ENCODE measurements around the gene MYOF.
"Not testable (repeated sequence)": the region's sequence is repeated elsewhere in the genome, so short reads cannot be mapped to it uniquely, and the experiment has no call there.

MYOF gene

GRCh38 chr10:93454736-93455135 lies 27.4 kb downstream of the MYOF start:
- DNase-seq: no peak

DNA sequence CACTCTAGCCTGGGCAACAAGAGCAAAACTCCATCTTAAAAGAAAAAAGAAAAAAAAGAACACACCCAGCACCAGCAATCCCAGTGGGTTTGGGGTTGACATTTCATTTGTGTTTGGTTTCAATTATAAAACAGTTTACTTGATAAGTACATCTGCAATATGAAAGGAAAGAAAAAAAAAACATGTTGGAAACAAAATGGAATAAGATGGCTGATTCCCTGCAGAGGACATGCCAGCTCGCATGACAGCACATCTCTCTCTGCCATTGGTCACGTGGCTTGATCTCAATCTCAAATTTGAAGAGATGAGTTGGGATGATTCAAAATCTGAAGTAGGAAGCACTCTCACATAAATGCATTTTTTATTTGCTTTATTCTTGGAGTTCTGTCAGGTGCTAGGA lies 28.0 kb downstream of the MYOF start:
- no peak for DNase-seq

GRCh38 chr10:93452143-93452542 lies 30.0 kb downstream of the MYOF start:
- DNase-seq: no peak

- no peak for DNase-seq
These were observed 30.7 kb downstream of the MYOF start for GRCh38 chr10:93451244-93451947.

DNA sequence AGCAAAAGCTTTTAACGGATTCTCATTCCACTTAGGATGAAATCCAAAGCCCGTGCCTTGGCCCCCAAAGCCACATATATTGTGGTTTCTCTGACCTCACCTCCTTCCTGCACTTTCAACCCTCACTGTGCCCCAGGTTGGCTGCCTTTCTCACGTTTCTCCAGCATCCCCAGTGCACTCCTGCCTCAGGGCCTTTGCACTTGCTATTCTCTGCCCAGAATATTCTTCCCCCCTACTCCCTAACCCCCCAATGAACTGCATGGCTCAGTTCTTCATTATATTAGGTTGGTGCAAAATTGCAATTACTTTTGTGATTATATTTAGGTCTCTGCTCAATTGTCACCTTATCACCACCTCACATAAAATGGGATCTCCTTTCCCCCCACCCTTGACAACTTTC lies 34.2 kb downstream of the MYOF start:
- DNase-seq: no peak

- DNase-seq: no peak
These were observed 35.1 kb downstream of the MYOF start for GRCh38 chr10:93447019-93447418.

DNA sequence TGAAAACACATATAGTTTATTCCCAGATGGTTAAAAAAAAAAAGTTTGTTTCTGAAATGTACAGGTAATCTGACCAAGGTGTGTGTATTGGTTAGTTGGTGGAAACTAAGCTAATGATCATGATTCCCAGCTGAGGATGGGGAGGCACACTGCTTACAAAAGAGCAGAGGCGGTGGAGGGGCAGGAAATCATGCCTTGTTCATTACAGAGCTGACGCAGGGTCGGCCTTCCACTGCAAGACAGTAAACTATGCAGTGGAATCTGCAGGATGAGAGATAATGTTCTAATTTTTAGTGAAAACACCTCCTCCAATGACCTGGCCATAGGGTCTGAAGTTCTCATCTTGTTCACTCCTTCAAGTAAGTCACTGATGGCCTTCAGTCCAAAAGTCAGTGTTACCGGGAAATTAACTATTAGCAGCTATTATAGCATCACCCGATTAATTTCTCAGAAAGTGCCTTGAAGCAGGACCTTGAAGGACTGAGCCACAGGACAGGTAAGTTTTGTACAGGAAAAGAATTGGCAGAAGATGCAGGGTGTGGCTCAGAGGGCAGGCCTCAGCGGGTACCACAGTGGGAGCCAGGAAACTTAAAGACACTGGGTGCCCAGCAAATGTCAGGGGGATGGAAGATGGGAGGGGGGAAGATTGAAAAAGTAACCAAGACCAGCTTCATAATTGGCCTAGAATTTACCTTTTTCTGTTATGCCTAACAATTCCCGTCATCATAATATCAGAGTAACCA lies 36.0 kb downstream of the MYOF start:
- DNase-seq: no peak

- no peak for DNase-seq
These were observed 36.8 kb downstream of the MYOF start for GRCh38 chr10:93445097-93445960.

DNA sequence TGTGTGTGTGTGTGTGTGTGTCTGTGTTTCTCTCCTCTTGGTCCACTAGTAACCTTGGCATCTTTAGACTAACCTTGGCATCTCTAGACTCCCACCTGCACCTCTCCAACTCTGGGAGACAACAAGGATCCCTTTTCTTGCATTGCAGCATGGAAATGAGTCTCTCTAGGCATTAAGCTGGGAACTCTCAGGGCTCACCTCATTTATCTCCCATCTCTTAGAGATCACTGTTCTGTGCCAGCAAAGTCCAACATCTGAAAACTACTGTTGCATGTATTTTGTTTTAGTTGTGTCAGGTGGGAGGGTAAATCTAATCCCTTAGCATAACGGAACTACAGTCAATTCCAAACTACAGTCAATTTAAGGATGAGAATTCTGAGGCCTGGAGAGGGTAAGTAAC lies 38.7 kb downstream of the MYOF start:
- no peak for DNase-seq

DNA sequence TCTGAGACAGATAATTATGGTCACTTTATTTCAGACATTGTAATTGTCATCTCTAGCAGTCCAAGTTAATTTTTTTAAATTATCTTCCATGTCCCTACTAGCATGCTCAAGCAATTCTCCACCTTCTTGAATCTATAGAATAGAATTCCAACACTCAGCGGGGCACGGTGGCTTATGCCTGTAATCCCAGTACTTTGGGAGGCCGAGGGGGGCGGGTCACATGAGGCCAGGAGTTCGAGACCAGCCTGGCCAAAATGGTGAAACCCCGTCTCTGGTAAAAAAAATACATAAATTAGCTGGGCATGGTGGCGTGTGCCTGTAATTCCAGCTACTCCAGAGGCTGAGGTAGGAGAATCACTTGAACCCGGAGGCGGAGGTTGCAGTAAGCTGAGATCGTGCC lies 39.4 kb downstream of the MYOF start:
- not testable (repeated sequence) for DNase-seq

DNA sequence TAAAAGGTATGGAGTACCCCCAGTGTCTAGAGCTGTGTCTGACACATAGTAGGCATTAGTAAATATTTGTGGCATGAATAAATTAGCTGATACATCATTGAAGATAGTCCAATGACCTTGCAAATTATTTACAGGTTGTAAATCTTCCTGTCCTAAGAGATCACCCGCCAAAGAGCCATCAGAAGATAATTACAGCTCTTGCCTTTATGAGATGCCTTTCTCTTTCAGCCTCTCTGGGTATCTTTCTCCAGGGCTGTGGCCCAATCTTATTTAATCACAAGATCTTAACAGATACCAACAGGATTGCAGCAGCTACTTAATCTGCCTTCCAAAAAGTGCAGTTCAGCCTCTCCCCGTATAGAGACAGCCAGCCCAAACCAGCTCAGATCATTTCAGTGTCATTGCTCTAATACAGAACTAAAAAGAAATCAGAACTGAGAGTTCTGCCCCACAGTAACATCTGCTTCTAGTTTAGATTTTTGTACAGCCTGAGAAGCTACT lies 41.5 kb downstream of the MYOF start:
- no peak for DNase-seq

DNA sequence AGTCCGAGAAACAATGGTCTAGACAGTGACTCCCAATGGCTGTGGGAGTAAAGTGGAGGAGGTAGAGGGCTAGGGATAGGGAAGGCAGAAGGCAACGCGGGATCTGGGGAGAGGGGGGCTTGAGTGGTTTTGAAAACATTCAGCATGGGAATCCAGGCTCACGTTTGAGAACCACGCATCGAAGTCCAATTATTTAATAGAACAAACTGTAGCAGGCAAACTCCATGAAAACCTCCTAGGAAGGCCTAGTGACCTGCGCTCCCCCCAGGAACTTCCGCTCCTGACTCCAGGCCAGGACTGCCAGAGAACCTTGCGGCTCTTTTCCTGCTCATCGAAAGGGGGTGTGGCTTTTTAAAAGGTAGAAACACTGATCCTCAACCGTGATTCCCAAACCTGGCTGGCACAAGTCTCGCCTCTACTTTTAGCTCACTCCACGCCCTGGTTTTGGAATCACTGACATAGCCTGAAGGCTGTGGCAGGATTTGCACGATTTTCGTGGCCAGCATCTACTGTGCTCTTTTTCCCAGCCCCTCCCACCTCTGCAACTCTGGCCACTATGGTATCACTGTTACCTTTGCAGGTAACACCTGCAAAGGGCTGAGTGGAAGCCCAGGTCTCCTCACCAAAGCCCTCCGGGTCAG lies 43.4 kb downstream of the MYOF start:
- DNase-seq: no peak

- no peak for DNase-seq
These were observed 44.1 kb downstream of the MYOF start for GRCh38 chr10:93437946-93438612.

GRCh38 chr10:93437086-93437945 lies 44.8 kb downstream of the MYOF start:
- DNase-seq: no peak

- no peak for DNase-seq
These were observed 45.5 kb downstream of the MYOF start for GRCh38 chr10:93436591-93437085.

GRCh38 chr10:93435621-93436397 lies 46.3 kb downstream of the MYOF start:
- no peak for DNase-seq

- no peak for DNase-seq
These were observed 47.1 kb downstream of the MYOF start for GRCh38 chr10:93434991-93435491.

- no peak for DNase-seq
These were observed 50.8 kb downstream of the MYOF start for GRCh38 chr10:93431361-93431760.

- no peak for DNase-seq
These were observed 56.3 kb downstream of the MYOF start for GRCh38 chr10:93425861-93426260.

DNA sequence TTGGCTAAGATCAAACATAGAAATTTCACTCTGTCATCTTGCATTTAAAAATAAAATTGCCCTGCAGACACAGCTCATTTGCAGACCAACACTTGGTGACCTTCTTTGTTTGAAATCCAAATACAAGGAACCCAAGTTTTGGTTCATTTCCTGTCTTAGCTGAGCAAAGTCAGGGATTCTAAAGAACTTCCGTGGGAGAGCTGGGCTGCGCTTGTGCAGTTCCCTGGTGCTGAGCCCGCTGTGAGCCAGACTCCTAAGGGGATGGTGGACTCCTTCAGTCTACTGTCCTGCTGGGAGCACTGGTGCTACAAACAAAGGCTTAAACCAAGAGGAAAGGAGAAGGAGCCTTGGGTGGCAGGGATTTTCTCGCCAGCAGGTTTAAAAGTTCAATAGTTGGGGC lies 60.0 kb downstream of the MYOF start:
- DNase-seq: no peak
